Measurements from ENCODE around the gene RAB3A.

RAB3A gene

GRCh38 chr19:18196511-18196845, 7.4 kb downstream of the RAB3A start:
- TF ChIP-seq ZNF274 (IDR thresholded peaks at IDR 0.05; ENCODE audit: low read length) (no peak), ZNF274 (tag by site-specific recombination; IDR thresholded peaks at IDR 0.05; ENCODE audit: borderline replicate concordance) (no peak), ZNF544 (tag by site-specific recombination; IDR thresholded peaks at IDR 0.05) (no peak), SP3 (tag by site-specific recombination; IDR thresholded peaks at IDR 0.05) (no peak), ZNF558 (tag by site-specific recombination; IDR thresholded peaks at IDR 0.05) (no peak), ZSCAN18 (tag by site-specific recombination; IDR thresholded peaks at IDR 0.05) (no peak), SETDB1 (IDR thresholded peaks at IDR 0.05; ENCODE audit: insufficient read length, low read length) (no peak), SP2 (tag by site-specific recombination; IDR thresholded peaks at IDR 0.05) (no peak), ZSCAN23 (tag by site-specific recombination; IDR thresholded peaks at IDR 0.05) (no peak)
- CTCF ChIA-PET, result no interaction called here

GRCh38 chr19:18194554-18195238, 9.1 kb downstream of the RAB3A start:
- Histone ChIP-seq H3K4me1 (ENCODE audit: control insufficient read depth, insufficient read depth, low read length) (no peaks in the 10 kb centered on the region), H3K4me3 (ENCODE audit: low read depth, low read length) (no peak overlapping the region), H3K27ac (ENCODE audit: extremely low read depth, low read depth, low read length) (no peak overlapping the region), H3K9me3 (ENCODE audit: control insufficient read depth, insufficient read depth, low read depth, low read length) (no peaks in the 10 kb centered on the region), H3K36me3 (ENCODE audit: control insufficient read depth in 2 of 2, insufficient read depth in 1 of 2, low read length in 2 of 2) (peaks cover 3 to 24% of the 10 kb centered on the region in 2 experiments; a peak in 2 of 3 replicates)
- POLR2A ChIA-PET, result interaction anchor here (0.6 to 0.7 kb wide), 5 partner anchors 22 to 170 kb away, joined by 3 to 5 read pairs (median 3); a partner anchor contains a TSS
- CTCF ChIA-PET, result interaction anchor here (0.5 to 1.4 kb wide), 4 partner anchors 9 to 60 kb away, joined by 3 to 4 read pairs (median 3); a partner anchor contains a TSS
- no peak for TF ChIP-seq KLF17 (tag by site-specific recombination; IDR thresholded peaks at IDR 0.05)
- TF ChIP-seq ZSCAN16 (tag by site-specific recombination; IDR thresholded peaks at IDR 0.05), result no peak
- TF ChIP-seq ZNF350 (tag by site-specific recombination; IDR thresholded peaks at IDR 0.05), result no peak
- TF ChIP-seq ZNF155 (tag by site-specific recombination; IDR thresholded peaks at IDR 0.05), result no peak
- 0 out of 2 replicates have a peak, but pooled peaks have one; percentile 35 for TF ChIP-seq PATZ1 (tag by site-specific recombination; IDR thresholded peaks at IDR 0.05)
- no peak for TF ChIP-seq ZNF510 (tag by site-specific recombination; IDR thresholded peaks at IDR 0.05; ENCODE audit: insufficient replicate concordance)
- peak; percentile 67 for TF ChIP-seq SP2 (tag by site-specific recombination; IDR thresholded peaks at IDR 0.05)
- TF ChIP-seq PRDM10 (tag by site-specific recombination; IDR thresholded peaks at IDR 0.05), result 0 out of 2 replicates have a peak, but pooled peaks have one; percentile 4
- TF ChIP-seq ZNF362 (tag by site-specific recombination; IDR thresholded peaks at IDR 0.05), result no peak
- no peak for TF ChIP-seq ZNF623 (tag by site-specific recombination; IDR thresholded peaks at IDR 0.05)
- TF ChIP-seq KLF9 (tag by site-specific recombination; IDR thresholded peaks at IDR 0.05; ENCODE audit: low read depth), result peak; percentile 69; the same call in 1 of the 2 replicates
- TF ChIP-seq ZNF560 (tag by site-specific recombination; IDR thresholded peaks at IDR 0.05; ENCODE audit: borderline replicate concordance), result no peak
- no peak for TF ChIP-seq ZSCAN4 (tag by site-specific recombination; IDR thresholded peaks at IDR 0.05)
- TF ChIP-seq ZFHX2 (tag by site-specific recombination; conservative IDR thresholded peaks at IDR 0.05), result peak; percentile 63; the same call in 1 of the 2 replicates
- peak; percentile 66 for TF ChIP-seq ZIC2 (tag by site-specific recombination; IDR thresholded peaks at IDR 0.05)
- TF ChIP-seq ZNF548 (tag by site-specific recombination; IDR thresholded peaks at IDR 0.05), result no peak

More at GRCh38 chr19:18196511-18196845, 7.4 kb downstream of the RAB3A start:
- Histone ChIP-seq H3K4me1 (ENCODE audit: control insufficient read depth, insufficient read depth, low read length) (no peaks in the 10 kb centered on the region), H3K36me3 (ENCODE audit: control insufficient read depth in 2 of 2, insufficient read depth in 1 of 2, low read length in 2 of 2) (peaks cover 4 to 28% of the 10 kb centered on the region in 2 experiments; a peak in 2 of 3 replicates), H3K27ac (ENCODE audit: extremely low read depth, low read depth, low read length) (no peak overlapping the region), H3K9me3 (ENCODE audit: control insufficient read depth, insufficient read depth, low read depth, low read length) (no peaks in the 10 kb centered on the region), H3K4me3 (ENCODE audit: low read depth, low read length) (no peak overlapping the region)
- POLR2A ChIA-PET, result no interaction called here

Data from HEK293 (cell line).